H1 (cell line): ENCODE measurements around the gene DNAH8. TPM values are rescaled to one million over a fixed set of nuclear protein-coding genes. Genes with fewer than 3 reads are reported as not detected.

ENCODE experiments used
- CTCF ChIA-PET: fragments of 300-600 bp; sonication (Branson Sonifier 250); formaldehyde crosslinking; loops from one replicate; lab custom pipeline; 2021; ENCODE audit not compliant: partially characterized antibody; lab: Charles Lee
- POLR2A ChIA-PET: fragments of 300-600 bp; sonication (Branson Sonifier 250); formaldehyde crosslinking; loops from one replicate; lab custom pipeline; 2021; ENCODE audit warnings: inconsistent platforms; ENCODE audit not compliant: partially characterized antibody; lab: Charles Lee
- DNase-seq, 2 experiments: peaks; one replicate each; pipeline versions ENCODE4 v3.0.0 to v3.0.0-alpha.2; 2010 to 2022; ENCODE audit warnings: low spot score in 2 of 2, low read depth in 1 of 2, mixed read lengths in 1 of 2
- FAIRE-seq: peaks from 2 replicates; lab custom pipeline; 2011; peaks lifted over from hg19 to GRCh38; lab: Jason Lieb, UNC
- H2AFZ ChIP-seq: 2 replicates; pipeline ENCODE4 v1.8.1; 2012; ENCODE audit warnings: low read length, inconsistent platforms
- H2AK5ac ChIP-seq: 2 replicates; pipeline ENCODE4 v1.6.1; 2013; ENCODE audit warnings: low read depth, low read length
- H2BK120ac ChIP-seq: replicated peaks from 2 replicates; pipeline ENCODE3; 2013; ENCODE audit warnings: low read depth, low read length, inconsistent platforms
- H2BK12ac ChIP-seq: 2 replicates; pipeline ENCODE4 v1.6.1; 2013; ENCODE audit warnings: low read depth, low read length
- H2BK15ac ChIP-seq: 2 replicates; pipeline ENCODE4 v1.6.1; 2013; ENCODE audit warnings: low read length
- H2BK20ac ChIP-seq: 2 replicates; pipeline ENCODE4 v1.6.1; 2013; ENCODE audit warnings: low read length
- H2BK5ac ChIP-seq: 2 replicates; pipeline ENCODE4 v1.6.1; 2013; ENCODE audit warnings: low read depth, low read length
- H3K14ac ChIP-seq: 2 replicates; pipeline ENCODE4 v1.6.1; 2013; ENCODE audit warnings: inconsistent platforms; ENCODE audit not compliant: insufficient read length
- H3K18ac ChIP-seq: 2 replicates; pipeline ENCODE4 v1.6.1; 2013; ENCODE audit warnings: low read length; ENCODE audit errors: extremely low read depth
- H3K23ac ChIP-seq: 2 replicates; pipeline ENCODE4 v1.6.1; 2013; ENCODE audit warnings: inconsistent platforms; ENCODE audit not compliant: insufficient read length
- H3K23me2 ChIP-seq: 2 replicates; pipeline ENCODE4 v1.6.1; 2013; ENCODE audit warnings: low read depth, low read length
- H3K27ac ChIP-seq: 2 replicates; pipeline ENCODE4 v1.6.1; 2011; ENCODE audit warnings: low read depth, low read length, inconsistent platforms
- H3K27me3 ChIP-seq, 4 experiments: replicated peaks in 1 of 4; 1 replicate in 1 of 4; 2 replicates in 3 of 4; pipeline versions ENCODE4 v1.6.1 to v1.8.1; 2011 to 2013; ENCODE audit warnings: low read length in 3 of 4, mild to moderate bottlenecking in 3 of 4, inconsistent platforms in 2 of 4, mixed read lengths in 2 of 4, moderate library complexity in 1 of 4; ENCODE audit not compliant: control insufficient read depth in 3 of 4, insufficient read depth in 3 of 4; ENCODE audit errors: extremely low read depth in 1 of 4
- H3K36me3 ChIP-seq, 4 experiments: 2 replicates each; pipeline versions ENCODE4 v1.6.1 to v1.8.1; 2011 to 2013; ENCODE audit warnings: mild to moderate bottlenecking in 4 of 4, low read length in 3 of 4, moderate library complexity in 2 of 4, control low read depth in 1 of 4, inconsistent platforms in 1 of 4; ENCODE audit not compliant: insufficient read depth in 4 of 4, control insufficient read depth in 2 of 4
- H3K4ac ChIP-seq: replicated peaks from 2 replicates; pipeline ENCODE3; 2013; ENCODE audit warnings: low read length, low read depth, mixed read lengths, inconsistent platforms; ENCODE audit not compliant: insufficient read length
- H3K4me1 ChIP-seq, 4 experiments: replicated peaks in 1 of 4; 1 replicate in 1 of 4; 2 replicates in 3 of 4; pipeline versions ENCODE4 v1.6.1 to v1.8.1; 2011 to 2013; ENCODE audit warnings: low read length in 3 of 4, inconsistent platforms in 2 of 4, mixed read lengths in 1 of 4; ENCODE audit not compliant: insufficient read depth in 4 of 4, control insufficient read depth in 3 of 4
- H3K4me2 ChIP-seq, 2 experiments: 2 replicates each; pipeline versions ENCODE4 v1.6.1 to v1.8.1; 2011 to 2013; ENCODE audit warnings: low read depth in 2 of 2, low read length in 2 of 2, control low read depth in 1 of 2, inconsistent platforms in 1 of 2, mild to moderate bottlenecking in 1 of 2; ENCODE audit not compliant: insufficient read depth in 1 of 2
- H3K4me3 ChIP-seq, 4 experiments: fragments of 200-600, 300-600 bp in 1 of 4; sonication (generic), shearing (Covaris generic), sonication (Bioruptor Twin) in 1 of 4; 2 replicates each; pipeline versions ENCODE4 v1.5.1 to v1.8.1; 2011 to 2016; ENCODE audit warnings: low read length in 4 of 4, low read depth in 3 of 4, control low read depth in 2 of 4, inconsistent platforms in 2 of 4, mild to moderate bottlenecking in 2 of 4, mixed read lengths in 1 of 4, moderate library complexity in 1 of 4; ENCODE audit not compliant: insufficient read depth in 2 of 4; ENCODE audit errors: extremely low read depth in 1 of 4
- H3K56ac ChIP-seq: replicated peaks from 2 replicates; pipeline ENCODE3; 2013; ENCODE audit warnings: low read depth, mild to moderate bottlenecking, mixed read lengths, low read length, inconsistent platforms; ENCODE audit not compliant: insufficient read length
- H3K79me1 ChIP-seq: 2 replicates; pipeline ENCODE4 v1.6.1; 2013; ENCODE audit warnings: low read depth, low read length, control low read depth
- H3K79me2 ChIP-seq, 2 experiments: 2 replicates each; pipeline versions ENCODE4 v1.6.1 to v1.8.1; 2012 to 2013; ENCODE audit warnings: low read length in 2 of 2, mild to moderate bottlenecking in 2 of 2, inconsistent platforms in 1 of 2; ENCODE audit not compliant: insufficient read depth in 2 of 2, control insufficient read depth in 1 of 2
- H3K9ac ChIP-seq, 4 experiments: replicated peaks in 1 of 4; 1 replicate in 1 of 4; 2 replicates in 3 of 4; pipeline versions ENCODE4 v1.6.1 to v1.8.1; 2011 to 2013; ENCODE audit warnings: low read depth in 3 of 4, low read length in 3 of 4, control low read depth in 2 of 4, mild to moderate bottlenecking in 2 of 4, moderate library complexity in 2 of 4, inconsistent platforms in 1 of 4; ENCODE audit errors: extremely low read depth in 1 of 4
- H3K9me3 ChIP-seq, 2 experiments: 2 replicates each; pipeline versions ENCODE4 v1.6.1 to v1.8.1; 2012 to 2013; ENCODE audit warnings: mild to moderate bottlenecking in 2 of 2, moderate library complexity in 2 of 2, control low read depth in 1 of 2, inconsistent platforms in 1 of 2, low read depth in 1 of 2, low read length in 1 of 2, mixed read lengths in 1 of 2; ENCODE audit not compliant: insufficient read depth in 2 of 2
- H4K20me1 ChIP-seq, 2 experiments: replicated peaks in 1 of 2; 2 replicates each; pipeline versions ENCODE3 to v1.8.1; 2011 to 2013; ENCODE audit warnings: inconsistent platforms in 2 of 2, low read length in 2 of 2, mild to moderate bottlenecking in 1 of 2; ENCODE audit not compliant: insufficient read depth in 2 of 2, control insufficient read depth in 1 of 2
- H4K5ac ChIP-seq: 2 replicates; pipeline ENCODE4 v1.6.1; 2013; ENCODE audit warnings: low read length, low read depth, mixed read lengths, inconsistent platforms; ENCODE audit not compliant: insufficient read length
- H4K8ac ChIP-seq: 2 replicates; pipeline ENCODE4 v1.8.0; 2013; ENCODE audit warnings: mild to moderate bottlenecking, moderate library complexity, low read length, inconsistent platforms; ENCODE audit not compliant: insufficient read depth; ENCODE audit errors: extremely low read depth
- H4K91ac ChIP-seq: replicated peaks from 2 replicates; pipeline ENCODE3; 2013; ENCODE audit warnings: low read length, mixed read lengths, inconsistent platforms; ENCODE audit not compliant: insufficient read length
- FOSL1 ChIP-seq: IDR thresholded peaks from 2 replicates; pipeline ENCODE4 v1.6.1; 2011; ENCODE audit warnings: mild to moderate bottlenecking, low read depth, low read length, moderate library complexity; ENCODE audit not compliant: insufficient read depth
- GABPA ChIP-seq: IDR thresholded peaks from 2 replicates; pipeline ENCODE4 v1.6.1; 2011; ENCODE audit warnings: mild to moderate bottlenecking, low read length, moderate library complexity, borderline replicate concordance; ENCODE audit not compliant: insufficient read depth
- HDAC2 ChIP-seq, 2 experiments: fragments of 300-600 bp in 1 of 2; sonication (generic) in 1 of 2; IDR thresholded peaks; 2 replicates each; pipeline ENCODE4 v1.6.1; 2011 to 2012; ENCODE audit warnings: low read depth in 2 of 2, low read length in 2 of 2, mild to moderate bottlenecking in 2 of 2, moderate library complexity in 2 of 2, borderline replicate concordance in 1 of 2, inconsistent platforms in 1 of 2
- NANOG ChIP-seq: IDR thresholded peaks from 2 replicates; pipeline ENCODE4 v1.6.1; 2011; ENCODE audit warnings: low read length, low read depth, mild to moderate bottlenecking, inconsistent platforms; ENCODE audit not compliant: insufficient read depth, poor library complexity, severe bottlenecking
- POU5F1 ChIP-seq: IDR thresholded peaks from 2 replicates; pipeline ENCODE4 v1.6.1; 2011; ENCODE audit warnings: low read depth, mild to moderate bottlenecking, low read length, moderate library complexity
- RFX5 ChIP-seq: IDR thresholded peaks from 2 replicates; pipeline ENCODE4 v1.6.1; 2011; ENCODE audit warnings: low read depth, low read length, improper control_type of control experiment, borderline replicate concordance
- SAP30 ChIP-seq: fragments of 300-600 bp; sonication (generic); IDR thresholded peaks from 2 replicates; pipeline ENCODE4 v1.7.1; 2012; ENCODE audit warnings: low read length, moderate library complexity, mild to moderate bottlenecking, inconsistent platforms; ENCODE audit not compliant: insufficient read depth, insufficient replicate concordance
- SP1 ChIP-seq: IDR thresholded peaks from 2 replicates; pipeline ENCODE4 v1.6.1; 2011; ENCODE audit warnings: low read depth, low read length
- TEAD4 ChIP-seq: IDR thresholded peaks from 2 replicates; pipeline ENCODE4 v1.6.1; 2012; ENCODE audit warnings: low read depth, low read length, inconsistent platforms, mixed read lengths
- WGBS, 2 experiments: shearing (Covaris generic) in 1 of 2; methylation state at CpG; one replicate each; pipeline versions ENCODE4 v1.1.6 to v1.1.7; 2013 to 2015; ENCODE audit warnings: low lambda C conversion rate in 2 of 2, mixed read lengths in 2 of 2, inconsistent platforms in 1 of 2, low coverage in 1 of 2, missing lambda C conversion rate in 1 of 2; ENCODE audit not compliant: insufficient replicate concordance in 2 of 2, insufficient coverage in 1 of 2, insufficient read length in 1 of 2; ENCODE audit errors: extremely low coverage in 1 of 2, missing lambda C conversion rate in 1 of 2; 5-methylcytosine and 5-hydroxymethylcytosine counted together
- polyA plus RNA-seq, 7 experiments: library from polyadenylated mRNA; depleted of rRNA in 3 of 7; stranded (reverse) in 5 of 7; unstranded in 2 of 7; fragments of >200 nt in 5 of 7; fragments of 200-250 nt in 2 of 7; gene quantifications; 1 replicate in 5 of 7; 2 replicates in 1 of 7; 4 replicates in 1 of 7; pipeline versions ENCODE4 v1.2.1 to v1.2.3, GENCODE V29; 2011 to 2013; ENCODE audit warnings: missing spikeins in 2 of 7, mixed read lengths in 2 of 7
- total RNA-seq: library from RNA; stranded (reverse); fragmentation: NEBNext Ultra II Directional; extraction: Animal tissue kit (Norgen Biotek cat#: 25700); gene quantifications from 2 replicates; pipeline ENCODE4 v1.2.1, GENCODE V29; 2021
- TF ChIP-seq, protein P1 (sequence below): IDR thresholded peaks from 2 replicates; pipeline ENCODE4 v1.6.1; 2011; ENCODE audit warnings: low read length, improper control_type of control experiment

DNAH8 gene
- total and polyA plus RNA-seq, 2 of the 8 experiments (the other 6 are each of a cell fraction or from before 2014, with no cell fraction given), result under 0.01 TPM; not detected in 1

DNA sequence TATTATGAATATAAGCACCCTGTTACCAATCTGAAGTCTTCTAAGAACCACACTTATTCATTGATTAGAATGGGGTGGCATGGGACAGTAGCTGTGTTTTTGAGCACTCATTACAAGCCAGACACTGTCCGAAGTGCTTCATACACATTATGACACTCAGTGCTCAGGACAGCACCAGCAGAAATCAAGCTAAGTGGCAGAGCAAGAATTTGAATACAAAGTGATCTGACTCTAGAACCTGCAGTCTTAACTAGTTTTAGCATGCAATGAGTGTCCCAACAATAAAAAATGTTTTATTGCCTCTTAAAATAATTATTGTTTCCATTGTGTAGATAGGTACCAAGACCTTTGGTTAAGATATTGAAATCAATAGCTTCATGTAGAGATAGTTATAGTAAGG is 294.4 kb downstream of the DNAH8 start:
- Histone ChIP-seq H4K91ac (no peak overlapping the region), H3K27me3 (no peaks in the 10 kb centered on the region; a peak in 1 of 7 replicates), H2BK120ac (no peak overlapping the region), H4K5ac (no peak overlapping the region), H3K4me1 (no peaks in the 10 kb centered on the region), H3K18ac (no peak overlapping the region), H3K79me2 (no peaks in the 10 kb centered on the region), H3K23me2 (no peaks in the 10 kb centered on the region), H3K27ac (no peak overlapping the region), H3K4me2 (no peak overlapping the region), H2AFZ (no peak overlapping the region), H3K9me3 (no peaks in the 10 kb centered on the region), H3K4me3 (no peak overlapping the region), H2BK12ac (no peak overlapping the region), H2BK5ac (no peak overlapping the region), H4K20me1 (no peaks in the 10 kb centered on the region), H3K23ac (no peak overlapping the region), H3K36me3 (no peaks in the 10 kb centered on the region), H4K8ac (no peak overlapping the region), H2AK5ac (no peak overlapping the region), H2BK15ac (0 out of 2 replicates have a peak overlapping the region, but pooled peaks have one; percentile 62), H3K56ac (no peak overlapping the region), H3K14ac (no peak overlapping the region), H2BK20ac (no peak overlapping the region), H3K79me1 (no peaks in the 10 kb centered on the region), H3K9ac (no peak overlapping the region), H3K4ac (no peak overlapping the region)
- no peak for DNase-seq
- 14% methylated on average over 1 of the region's 1 CpG; no CpG with 5 or more reads in 1 of the 2 experiments for WGBS, 2 experiments
- no peak for FAIRE-seq
- ChIA-PET POLR2A (no interaction called here), CTCF (interaction anchor here (1.3 to 5.1 kb wide), 6 partner anchors 8 to 293 kb away, joined by 3 to 49 read pairs (median 8); no protein-coding TSS in a partner anchor)
- no peak for TF ChIP-seq RFX5
- TF ChIP-seq HDAC2 (IDR thresholded peaks at IDR 0.05; ENCODE audit: borderline replicate concordance in 1 of 2, low read depth in 2 of 2, low read length in 2 of 2), result no peak
- no peak for TF ChIP-seq TEAD4
- no peak for TF ChIP-seq GABPA
- TF ChIP-seq, protein P1, sequence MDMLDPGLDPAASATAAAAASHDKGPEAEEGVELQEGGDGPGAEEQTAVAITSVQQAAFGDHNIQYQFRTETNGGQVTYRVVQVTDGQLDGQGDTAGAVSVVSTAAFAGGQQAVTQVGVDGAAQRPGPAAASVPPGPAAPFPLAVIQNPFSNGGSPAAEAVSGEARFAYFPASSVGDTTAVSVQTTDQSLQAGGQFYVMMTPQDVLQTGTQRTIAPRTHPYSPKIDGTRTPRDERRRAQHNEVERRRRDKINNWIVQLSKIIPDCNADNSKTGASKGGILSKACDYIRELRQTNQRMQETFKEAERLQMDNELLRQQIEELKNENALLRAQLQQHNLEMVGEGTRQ, result no peak
- no peak for TF ChIP-seq SP1
- no peak for TF ChIP-seq NANOG
- TF ChIP-seq POU5F1, result no peak
- TF ChIP-seq FOSL1, result no peak
- no peak for TF ChIP-seq SAP30
